Lung (tissue), 12 donors: Measurements from ENCODE around the gene FANCC. TPM values are rescaled to one million over a fixed set of nuclear protein-coding genes. Genes with fewer than 3 reads are reported as not detected.

Experiments used
- ATAC-seq: fragments of 200-7000 bp; cut with Tn5 transposase; one replicate; pipeline ENCODE4 v1.9.1; 2020; ENCODE audit warnings: moderate number of reproducible peaks; ENCODE audit not compliant: insufficient read depth, low FRiP score
- DNase-seq, 3 donors: peaks; one replicate each; pipeline ENCODE4 v3.0.0-alpha.2; 2013 to 2017
- H3K27ac ChIP-seq, 2 donors: one replicate each; pipeline ENCODE4 v1.5.1; 2013; ENCODE audit warnings: mild to moderate bottlenecking in 2 of 2, moderate library complexity in 2 of 2, control low read depth in 1 of 2, inconsistent platforms in 1 of 2, low read depth in 1 of 2, low read length in 1 of 2
- H3K27me3 ChIP-seq, 3 donors: one replicate each; pipeline ENCODE4 v1.5.1; 2013; ENCODE audit warnings: low read length in 2 of 3; ENCODE audit not compliant: control insufficient read depth in 3 of 3, insufficient read depth in 3 of 3
- H3K36me3 ChIP-seq, 4 donors: one replicate each; pipeline ENCODE4 v1.5.1; 2013; ENCODE audit warnings: low read length in 4 of 4, mild to moderate bottlenecking in 1 of 4, moderate library complexity in 1 of 4; ENCODE audit not compliant: control insufficient read depth in 4 of 4, insufficient read depth in 4 of 4
- H3K4me1 ChIP-seq, 5 donors: one replicate each; pipeline ENCODE4 v1.5.1; 2013; ENCODE audit warnings: low read length in 5 of 5, mild to moderate bottlenecking in 2 of 5, moderate library complexity in 1 of 5; ENCODE audit not compliant: control insufficient read depth in 5 of 5, insufficient read depth in 5 of 5
- H3K4me3 ChIP-seq: one replicate; pipeline ENCODE4 v1.5.1; 2013; ENCODE audit warnings: mild to moderate bottlenecking, control low read depth, moderate library complexity
- H3K9ac ChIP-seq, 2 donors: one replicate each; pipeline ENCODE4 v1.5.1; 2013; ENCODE audit warnings: low read length in 2 of 2, control low read depth in 1 of 2; ENCODE audit not compliant: insufficient read depth in 1 of 2
- H3K9me3 ChIP-seq, 4 donors: one replicate each; pipeline ENCODE4 v1.5.1; 2013; ENCODE audit warnings: low read length in 3 of 4, mild to moderate bottlenecking in 1 of 4, moderate library complexity in 1 of 4; ENCODE audit not compliant: control insufficient read depth in 4 of 4, insufficient read depth in 3 of 4
- WGBS, 2 donors: extraction: QIAGEN DNeasy Blood & Tissue Kit; methylation state at CpG; one replicate each; pipeline ENCODE4 v1.1.7; 2013; 5-methylcytosine and 5-hydroxymethylcytosine counted together
- polyA plus RNA-seq, 2 donors: library from polyadenylated mRNA; stranded (reverse); fragments of 200-250 nt; gene quantifications; one replicate each; pipeline ENCODE4 v1.2.1, GENCODE V29; 2013
- total RNA-seq, 2 donors: library from RNA; depleted of rRNA in 1 of 2; stranded (reverse); fragments of >200 nt in 1 of 2; gene quantifications; one replicate each; pipeline ENCODE4 v1.2.1, GENCODE V29; 2014 to 2021
- TF ChIP-seq, protein P1 (sequence below): IDR thresholded peaks from 2 replicates; pipeline ENCODE4 v1.5.1; 2012; ENCODE audit warnings: mild to moderate bottlenecking; ENCODE audit errors: control extremely low read depth, extremely low read depth
- donor health status: control.
- donor health status: control.
- donor health status: Bipolar disorder and iron deficiency.
- donor health status: healthy.
- donor health status: DM: yes; HTN: yes; CAD: no.

Gene FANCC
- total and polyA plus RNA-seq, 4 donors, result 4.4 to 20.0 (median 8.7) TPM

DNA sequence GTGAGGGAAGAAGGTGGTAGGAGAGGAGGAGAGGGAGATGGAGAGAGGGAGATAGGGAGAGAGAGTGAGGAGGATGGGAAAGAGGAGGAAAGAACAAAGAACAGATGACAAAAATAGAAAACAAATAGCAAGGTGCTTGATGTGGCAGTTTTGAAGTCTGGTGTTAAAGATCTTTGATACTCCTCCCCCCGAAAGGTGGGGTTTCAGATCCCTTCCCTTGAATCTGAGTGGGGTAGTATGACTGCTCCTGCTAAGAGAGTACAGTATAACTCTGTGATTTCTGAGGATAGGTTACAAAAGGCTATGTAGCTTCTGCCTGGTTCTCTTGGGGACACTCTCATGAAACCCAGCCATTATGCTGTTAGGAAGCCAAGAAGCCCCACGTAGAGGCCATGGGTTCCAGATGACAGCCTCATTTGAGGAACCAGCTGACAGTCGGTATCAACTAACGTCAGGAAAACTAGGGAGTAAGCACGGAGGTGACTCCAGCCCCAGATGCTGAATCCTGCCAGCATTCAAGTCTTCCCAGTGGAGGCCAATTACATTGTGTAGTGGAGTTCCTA, 102.1 kb downstream of the FANCC start:
- no peaks in the 10 kb centered on the region for H3K27me3 ChIP-seq
- H3K36me3 ChIP-seq, result no peaks in the 10 kb centered on the region
- H3K27ac ChIP-seq, result no peak overlapping the region
- H3K9me3 ChIP-seq, result no peaks in the 10 kb centered on the region
- TF ChIP-seq, protein P1, sequence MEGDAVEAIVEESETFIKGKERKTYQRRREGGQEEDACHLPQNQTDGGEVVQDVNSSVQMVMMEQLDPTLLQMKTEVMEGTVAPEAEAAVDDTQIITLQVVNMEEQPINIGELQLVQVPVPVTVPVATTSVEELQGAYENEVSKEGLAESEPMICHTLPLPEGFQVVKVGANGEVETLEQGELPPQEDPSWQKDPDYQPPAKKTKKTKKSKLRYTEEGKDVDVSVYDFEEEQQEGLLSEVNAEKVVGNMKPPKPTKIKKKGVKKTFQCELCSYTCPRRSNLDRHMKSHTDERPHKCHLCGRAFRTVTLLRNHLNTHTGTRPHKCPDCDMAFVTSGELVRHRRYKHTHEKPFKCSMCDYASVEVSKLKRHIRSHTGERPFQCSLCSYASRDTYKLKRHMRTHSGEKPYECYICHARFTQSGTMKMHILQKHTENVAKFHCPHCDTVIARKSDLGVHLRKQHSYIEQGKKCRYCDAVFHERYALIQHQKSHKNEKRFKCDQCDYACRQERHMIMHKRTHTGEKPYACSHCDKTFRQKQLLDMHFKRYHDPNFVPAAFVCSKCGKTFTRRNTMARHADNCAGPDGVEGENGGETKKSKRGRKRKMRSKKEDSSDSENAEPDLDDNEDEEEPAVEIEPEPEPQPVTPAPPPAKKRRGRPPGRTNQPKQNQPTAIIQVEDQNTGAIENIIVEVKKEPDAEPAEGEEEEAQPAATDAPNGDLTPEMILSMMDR, result no peak
- 93 to 94% methylated on average over 5 of the region's 5 CpGs for WGBS, 2 donors
- no peak overlapping the region for H3K9ac ChIP-seq
- H3K4me3 ChIP-seq, result no peak overlapping the region
- H3K4me1 ChIP-seq, result peaks cover 1 to 24% (median 7%) of the 10 kb centered on the region in 5 donors
- DNase-seq (no peak), ATAC-seq (no peak)

- no peak for ATAC-seq
Observed at GRCh38 chr9:95213117-95213516, 104.4 kb downstream of the FANCC start.

GRCh38 chr9:95211028-95211427, 106.5 kb downstream of the FANCC start:
- DNase-seq (peak in 2 of 3 donors; percentile 30 to 51), ATAC-seq (no peak)
- Histone ChIP-seq H3K9me3 (no peaks in the 10 kb centered on the region), H3K36me3 (no peaks in the 10 kb centered on the region), H3K27ac (no peak overlapping the region), H3K4me1 (peaks cover 1 to 30% (median 8%) of the 10 kb centered on the region in 5 donors), H3K4me3 (no peak overlapping the region), H3K9ac (peak overlapping the region in 1 of 2 donors; percentile 9), H3K27me3 (no peaks in the 10 kb centered on the region)
- TF ChIP-seq, protein P1, result no peak
- 37 to 64% methylated on average over 1 of the region's 1 CpG for WGBS, 2 donors

More at GRCh38 chr9:95213117-95213516, 104.4 kb downstream of the FANCC start:
- TF ChIP-seq, protein P1, result no peak
- H3K27ac ChIP-seq, result no peak overlapping the region
- H3K4me1 ChIP-seq, result peaks cover 1 to 24% (median 7%) of the 10 kb centered on the region in 5 donors
- DNase-seq, result peak in 1 of 3 donors; percentile 50
- H3K27me3 ChIP-seq, result no peaks in the 10 kb centered on the region
- H3K36me3 ChIP-seq, result no peaks in the 10 kb centered on the region
- no peak overlapping the region for H3K4me3 ChIP-seq
- no peaks in the 10 kb centered on the region for H3K9me3 ChIP-seq
- no peak overlapping the region for H3K9ac ChIP-seq

- Histone ChIP-seq H3K27ac (no peak overlapping the region), H3K4me3 (no peak overlapping the region), H3K9ac (no peak overlapping the region), H3K27me3 (no peaks in the 10 kb centered on the region), H3K36me3 (no peaks in the 10 kb centered on the region), H3K4me1 (peaks cover 3 to 29% (median 8%) of the 10 kb centered on the region in 5 donors), H3K9me3 (no peaks in the 10 kb centered on the region)
- ATAC-seq (no peak), DNase-seq (no peak)
- TF ChIP-seq, protein P1, result no peak
- WGBS, 2 donors, result 95% methylated on average over 4 of the region's 4 CpGs
Observed at GRCh38 chr9:95207403-95207802, 110.1 kb downstream of the FANCC start.
